Measurements from ENCODE around the gene FBRSL1. TPM values are rescaled to one million over a fixed set of nuclear protein-coding genes. Genes with fewer than 3 reads are reported as not detected.

The FBRSL1 gene
- total RNA-seq, 1 donor from 2014 or later, result 199 TPM

- no peaks in the 10 kb centered on the region for H3K27me3 Mint-ChIP-seq
- TF ChIP-seq, protein P1, sequence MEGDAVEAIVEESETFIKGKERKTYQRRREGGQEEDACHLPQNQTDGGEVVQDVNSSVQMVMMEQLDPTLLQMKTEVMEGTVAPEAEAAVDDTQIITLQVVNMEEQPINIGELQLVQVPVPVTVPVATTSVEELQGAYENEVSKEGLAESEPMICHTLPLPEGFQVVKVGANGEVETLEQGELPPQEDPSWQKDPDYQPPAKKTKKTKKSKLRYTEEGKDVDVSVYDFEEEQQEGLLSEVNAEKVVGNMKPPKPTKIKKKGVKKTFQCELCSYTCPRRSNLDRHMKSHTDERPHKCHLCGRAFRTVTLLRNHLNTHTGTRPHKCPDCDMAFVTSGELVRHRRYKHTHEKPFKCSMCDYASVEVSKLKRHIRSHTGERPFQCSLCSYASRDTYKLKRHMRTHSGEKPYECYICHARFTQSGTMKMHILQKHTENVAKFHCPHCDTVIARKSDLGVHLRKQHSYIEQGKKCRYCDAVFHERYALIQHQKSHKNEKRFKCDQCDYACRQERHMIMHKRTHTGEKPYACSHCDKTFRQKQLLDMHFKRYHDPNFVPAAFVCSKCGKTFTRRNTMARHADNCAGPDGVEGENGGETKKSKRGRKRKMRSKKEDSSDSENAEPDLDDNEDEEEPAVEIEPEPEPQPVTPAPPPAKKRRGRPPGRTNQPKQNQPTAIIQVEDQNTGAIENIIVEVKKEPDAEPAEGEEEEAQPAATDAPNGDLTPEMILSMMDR (IDR thresholded peaks at IDR 0.05; ENCODE audit: unreplicated experiment), result no peak
- H3K27ac Mint-ChIP-seq, result no peak overlapping the region
- H3K4me1 Mint-ChIP-seq (ENCODE audit: low read depth), result peaks cover 39% of the 10 kb centered on the region
- H3K9me3 Mint-ChIP-seq (ENCODE audit: low read depth), result no peaks in the 10 kb centered on the region
- peaks cover 14% of the 10 kb centered on the region for H3K36me3 Mint-ChIP-seq (ENCODE audit: insufficient read depth)
- DNase-seq (ENCODE audit: low spot score, unreplicated experiment), result no peak
- no peak overlapping the region for H3K4me3 Mint-ChIP-seq (ENCODE audit: low read depth)
These were observed 28.5 kb downstream of the FBRSL1 start for GRCh38 chr12:132518354-132518992.

GRCh38 chr12:132520421-132521199 is 30.7 kb downstream of the FBRSL1 start:
- Mint-ChIP-seq H3K4me1 (ENCODE audit: low read depth) (peaks cover 31% of the 10 kb centered on the region), H3K27me3 (no peaks in the 10 kb centered on the region), H3K27ac (no peak overlapping the region), H3K36me3 (ENCODE audit: insufficient read depth) (peaks cover 12% of the 10 kb centered on the region), H3K9me3 (ENCODE audit: low read depth) (no peaks in the 10 kb centered on the region), H3K4me3 (ENCODE audit: low read depth) (no peak overlapping the region)
- DNase-seq (ENCODE audit: low spot score, unreplicated experiment), result no peak
- TF ChIP-seq, protein P1 (IDR thresholded peaks at IDR 0.05; ENCODE audit: unreplicated experiment), result no peak

GRCh38 chr12:132521200-132521580 is 31.2 kb downstream of the FBRSL1 start:
- TF ChIP-seq, protein P1 (IDR thresholded peaks at IDR 0.05; ENCODE audit: unreplicated experiment), result no peak
- Mint-ChIP-seq H3K4me1 (ENCODE audit: low read depth) (peaks cover 29% of the 10 kb centered on the region), H3K4me3 (ENCODE audit: low read depth) (no peak overlapping the region), H3K27ac (no peak overlapping the region), H3K27me3 (no peaks in the 10 kb centered on the region), H3K36me3 (ENCODE audit: insufficient read depth) (peaks cover 11% of the 10 kb centered on the region), H3K9me3 (ENCODE audit: low read depth) (no peaks in the 10 kb centered on the region)
- DNase-seq (ENCODE audit: low spot score, unreplicated experiment), result no peak

GRCh38 chr12:132521712-132522292 is 31.9 kb downstream of the FBRSL1 start:
- peaks cover 10% of the 10 kb centered on the region for H3K36me3 Mint-ChIP-seq (ENCODE audit: insufficient read depth)
- no peaks in the 10 kb centered on the region for H3K9me3 Mint-ChIP-seq (ENCODE audit: low read depth)
- peaks cover 27% of the 10 kb centered on the region for H3K4me1 Mint-ChIP-seq (ENCODE audit: low read depth)
- no peak overlapping the region for H3K27ac Mint-ChIP-seq
- TF ChIP-seq, protein P1 (IDR thresholded peaks at IDR 0.05; ENCODE audit: unreplicated experiment), result no peak
- no peak overlapping the region for H3K4me3 Mint-ChIP-seq (ENCODE audit: low read depth)
- H3K27me3 Mint-ChIP-seq, result no peaks in the 10 kb centered on the region
- no peak for DNase-seq (ENCODE audit: low spot score, unreplicated experiment)

GRCh38 chr12:132522592-132523380 is 32.8 kb downstream of the FBRSL1 start:
- H3K36me3 Mint-ChIP-seq (ENCODE audit: insufficient read depth), result peaks cover 8% of the 10 kb centered on the region
- H3K4me3 Mint-ChIP-seq (ENCODE audit: low read depth), result no peak overlapping the region
- DNase-seq (ENCODE audit: low spot score, unreplicated experiment), result no peak
- H3K27me3 Mint-ChIP-seq, result no peaks in the 10 kb centered on the region
- peaks cover 21% of the 10 kb centered on the region for H3K4me1 Mint-ChIP-seq (ENCODE audit: low read depth)
- H3K27ac Mint-ChIP-seq, result no peak overlapping the region
- TF ChIP-seq, protein P1 (IDR thresholded peaks at IDR 0.05; ENCODE audit: unreplicated experiment), result no peak
- H3K9me3 Mint-ChIP-seq (ENCODE audit: low read depth), result no peaks in the 10 kb centered on the region
